HUDEP-2 (cell line): ENCODE data around the gene GPR45.
"Not testable (repeated sequence)": the region's sequence is repeated elsewhere in the genome, so short reads cannot be mapped to it uniquely, and the experiment has no call there.

Experiments
- DNase-seq, 76 experiments: peaks; one replicate each; lab custom pipeline; 2025; ENCODE audit not compliant: unreplicated experiment in 76 of 76; lab: John Stamatoyannopoulos, UW

GPR45 gene

DNA sequence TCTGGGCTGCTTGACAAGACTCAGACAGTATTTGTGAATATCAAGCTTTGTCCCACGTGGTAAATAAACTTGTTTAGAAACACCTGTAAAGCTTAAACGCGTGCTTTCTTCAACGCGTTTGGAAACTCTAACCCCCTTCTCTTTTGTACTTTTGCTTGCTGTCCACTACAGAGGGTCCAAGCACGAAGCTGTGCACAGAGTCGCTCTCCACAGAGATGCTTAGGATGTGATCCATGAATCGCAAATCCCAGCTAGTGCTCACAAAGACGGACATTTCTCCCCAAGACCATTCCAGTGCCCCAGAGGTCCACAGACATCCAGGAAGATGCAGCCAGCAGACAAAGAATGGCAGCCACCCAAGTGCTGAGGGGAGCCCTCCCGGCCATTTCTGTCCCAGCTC, at the start of gene GPR45:
Gene GPR45, plus strand, starts transcription at position 301 of the 400 bp plus-strand sequence. CDS start 116 bp downstream, outside the sequence.
- DNase-seq, result no peak

DNA sequence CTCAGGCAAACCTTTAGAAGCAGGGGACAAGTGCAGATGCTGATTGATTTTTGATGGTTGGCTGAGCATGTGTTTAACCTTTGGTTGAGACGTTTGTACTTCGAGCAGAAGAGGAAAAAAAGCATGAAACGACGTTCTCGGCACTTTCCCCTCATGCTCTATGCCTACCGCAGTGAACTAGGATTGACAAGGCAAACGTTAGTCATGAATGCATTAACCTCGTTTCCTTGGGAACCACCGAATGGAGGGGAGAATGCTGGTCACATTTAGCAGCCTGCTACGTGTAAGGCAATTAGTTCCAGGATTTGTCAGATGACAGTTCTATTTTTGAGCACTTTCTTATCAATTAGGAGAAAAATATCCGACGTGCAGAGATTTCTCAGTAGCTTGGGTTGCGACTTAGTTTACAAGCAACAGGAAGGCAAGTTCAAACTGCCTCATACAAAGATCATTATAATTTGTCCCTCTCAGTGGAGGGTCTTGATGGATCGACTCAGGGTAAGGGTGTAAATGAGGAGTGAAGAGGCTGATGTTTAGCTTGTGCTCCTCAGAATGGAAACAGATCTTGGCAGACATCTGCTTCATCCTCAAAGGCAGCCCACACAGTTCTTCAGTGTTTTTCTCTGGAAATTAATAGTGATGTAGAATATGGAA, 47.4 kb upstream of the GPR45 start:
- no peak for DNase-seq

DNA sequence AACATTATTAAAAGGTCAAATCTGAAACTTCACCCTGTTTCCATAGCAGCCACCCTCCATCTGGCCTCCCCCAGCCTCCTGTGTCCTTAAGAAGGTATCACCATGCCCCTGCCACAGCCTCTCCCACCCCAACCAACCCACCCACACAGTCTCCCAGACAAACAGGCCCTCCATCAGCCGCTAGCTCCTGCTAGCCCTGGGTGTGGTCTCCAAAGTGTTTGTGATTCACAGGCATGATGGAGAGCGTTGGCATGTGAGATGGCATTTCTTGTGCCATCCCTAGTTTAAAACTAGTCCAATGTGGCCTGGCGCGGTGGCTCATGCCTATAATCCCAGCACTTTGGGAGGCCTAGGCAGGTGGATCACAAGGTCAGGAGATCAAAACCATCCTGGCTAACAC, 44.9 kb upstream of the GPR45 start:
- no peak for DNase-seq

GRCh38 chr2:105215586-105216192, 25.9 kb upstream of the GPR45 start:
- no peak for DNase-seq

DNA sequence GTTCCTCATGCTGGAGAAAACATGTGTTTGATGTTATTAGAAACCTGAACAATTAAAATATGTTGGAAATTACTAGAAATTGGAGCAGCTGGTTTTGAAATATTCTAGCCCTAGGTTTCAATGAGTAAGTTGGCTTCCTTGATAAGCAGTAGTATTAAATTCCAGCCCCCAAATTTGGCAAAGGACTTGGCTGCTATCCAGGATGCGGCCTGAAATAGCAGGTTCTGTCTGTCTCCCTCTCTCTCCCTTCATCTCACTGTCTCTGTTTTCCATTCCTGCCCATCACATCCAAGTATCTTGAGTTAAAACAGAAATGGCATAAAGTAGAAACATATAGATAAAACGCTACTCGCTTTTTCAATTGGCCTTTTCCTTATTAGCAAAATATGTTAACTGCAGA, 20.9 kb upstream of the GPR45 start:
- no peak for DNase-seq

DNA sequence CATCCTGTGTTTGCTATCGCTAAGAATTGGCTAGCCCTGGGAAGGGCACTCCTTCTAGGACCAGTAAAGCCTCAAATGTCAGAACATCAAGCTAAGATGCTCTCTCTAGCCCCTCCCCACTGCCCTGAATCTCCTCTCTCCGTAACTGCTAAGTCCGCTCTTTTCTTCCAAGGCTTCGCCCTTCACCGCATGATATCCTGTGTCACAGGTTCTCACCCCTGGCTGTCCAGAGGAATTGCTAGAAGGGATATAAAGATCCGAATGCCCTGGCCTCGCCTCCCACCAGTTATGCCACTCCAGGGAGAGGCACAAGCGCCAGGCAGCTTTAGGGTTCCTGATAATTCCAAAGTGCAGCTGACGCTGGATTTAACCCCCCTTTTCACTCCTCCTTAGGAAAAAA, 17.1 kb upstream of the GPR45 start:
- no peak for DNase-seq

GRCh38 chr2:105231232-105231619, 10.3 kb upstream of the GPR45 start:
- DNase-seq, result no peak

DNA sequence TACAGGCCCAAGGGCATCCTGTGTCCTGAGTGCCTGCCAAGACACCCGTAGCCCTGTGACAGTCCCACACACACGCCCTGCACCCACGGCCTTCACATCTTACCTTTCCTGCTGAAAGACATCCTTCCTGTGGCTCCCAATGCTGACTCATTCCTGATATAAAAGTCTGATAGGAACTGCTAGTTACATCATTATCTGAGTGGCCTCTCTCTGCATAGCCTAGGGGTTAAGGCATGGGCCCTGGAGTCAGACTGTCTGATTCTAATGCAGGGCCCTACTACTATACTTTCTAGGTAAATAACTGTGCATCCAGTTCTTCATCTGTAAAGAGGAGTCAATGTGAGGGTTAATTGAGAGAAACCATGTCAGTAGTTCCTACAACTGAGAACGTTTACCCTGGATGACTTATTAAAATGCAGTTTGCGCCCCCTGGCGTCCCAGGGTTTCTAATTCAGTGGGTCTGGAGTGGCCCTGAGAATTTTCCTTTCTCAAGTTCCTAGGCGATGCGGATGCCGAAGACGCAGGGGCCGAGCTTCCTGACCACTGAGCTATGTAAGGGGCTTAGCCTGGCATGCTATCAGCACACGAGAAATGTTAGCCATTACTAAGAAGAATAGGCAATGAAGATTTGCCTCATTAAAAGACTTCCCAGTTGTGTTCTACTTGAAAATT, 6.0 kb upstream of the GPR45 start:
- DNase-seq, result peak in 51 of 76 experiments; percentile 2 to 63 (median 37)

- no peak for DNase-seq
Observed at GRCh38 chr2:105236060-105236424, 5.5 kb upstream of the GPR45 start.

- no peak for DNase-seq
Observed at GRCh38 chr2:105237045-105237765, 4.3 kb upstream of the GPR45 start.

DNA sequence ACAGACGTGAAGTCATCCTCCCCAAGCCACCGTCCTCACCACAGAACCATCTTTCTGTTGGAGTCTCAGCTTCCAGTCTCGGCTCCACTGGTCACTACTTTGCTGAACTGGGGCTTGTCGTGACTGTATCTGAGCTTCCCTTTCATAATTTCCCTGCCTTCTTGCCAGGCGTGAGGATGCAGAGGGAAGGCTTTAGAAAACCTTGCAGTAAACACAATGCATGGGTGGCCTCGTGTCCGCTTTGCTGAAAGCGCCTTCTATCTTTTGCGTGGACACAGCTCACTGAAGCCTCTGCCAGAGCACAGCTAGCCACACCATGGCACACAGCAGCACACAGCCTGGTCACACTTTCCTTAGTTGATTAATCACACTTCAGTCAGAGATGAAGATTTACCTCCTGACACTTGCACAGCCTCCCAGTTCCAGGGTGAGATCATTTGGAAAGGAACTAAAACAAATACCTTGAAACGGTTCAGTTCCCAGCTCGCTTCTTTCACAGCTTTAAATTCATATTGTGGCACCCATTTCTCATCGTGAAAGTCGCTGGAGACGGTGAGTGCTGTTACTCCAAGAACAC, 2.8 kb upstream of the GPR45 start:
- DNase-seq, result no peak

DNA sequence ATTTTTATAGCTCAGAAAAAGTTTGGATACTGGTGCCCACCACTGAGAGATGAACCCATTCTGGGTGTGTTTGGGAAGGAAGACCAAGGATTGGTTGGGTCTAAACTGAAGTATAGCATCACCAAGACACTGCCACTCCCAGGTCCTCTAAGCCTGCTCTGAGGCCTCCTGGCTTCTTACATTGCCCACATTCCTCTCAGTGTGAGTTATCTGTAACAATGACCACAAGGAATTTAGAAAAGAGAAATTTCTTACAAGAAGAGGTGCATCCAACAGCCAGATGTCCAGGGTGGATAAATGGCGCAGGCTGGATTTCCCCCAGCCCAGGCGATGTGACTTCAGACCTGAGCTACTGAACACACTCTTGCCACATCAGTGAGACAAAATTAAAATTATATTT, 1.6 kb upstream of the GPR45 start:
- no peak for DNase-seq

GRCh38 chr2:105242286-105242993, 897 bp downstream of the GPR45 start:
- DNase-seq, result no peak

- DNase-seq, result no peak
Observed at GRCh38 chr2:105243961-105244360, 2.4 kb downstream of the GPR45 start.

GRCh38 chr2:105244451-105244850, 2.9 kb downstream of the GPR45 start:
- DNase-seq, result no peak

- DNase-seq, result no peak
Observed at GRCh38 chr2:105248316-105249070, 7.0 kb downstream of the GPR45 start.

DNA sequence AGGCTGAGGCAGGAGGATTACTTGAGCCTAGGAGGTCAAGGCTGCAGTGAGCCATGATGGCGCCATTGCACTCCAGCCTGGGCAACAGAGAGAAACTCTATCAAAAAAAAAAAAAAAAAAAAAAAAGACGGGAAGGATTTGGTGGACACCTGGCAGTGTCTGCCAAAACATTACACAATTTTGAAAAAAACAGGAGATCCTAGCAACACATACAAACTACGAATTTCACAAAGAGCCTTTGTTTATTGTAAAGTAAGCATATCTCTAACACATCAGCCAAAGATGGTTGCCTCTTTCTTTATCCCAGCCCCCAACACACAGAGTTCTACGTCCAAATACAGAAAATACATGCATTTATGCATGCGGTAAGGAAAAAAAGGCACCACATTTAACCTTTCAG, 7.6 kb downstream of the GPR45 start:
- no peak for DNase-seq

GRCh38 chr2:105249891-105250290, 8.3 kb downstream of the GPR45 start:
- DNase-seq, result no peak

DNA sequence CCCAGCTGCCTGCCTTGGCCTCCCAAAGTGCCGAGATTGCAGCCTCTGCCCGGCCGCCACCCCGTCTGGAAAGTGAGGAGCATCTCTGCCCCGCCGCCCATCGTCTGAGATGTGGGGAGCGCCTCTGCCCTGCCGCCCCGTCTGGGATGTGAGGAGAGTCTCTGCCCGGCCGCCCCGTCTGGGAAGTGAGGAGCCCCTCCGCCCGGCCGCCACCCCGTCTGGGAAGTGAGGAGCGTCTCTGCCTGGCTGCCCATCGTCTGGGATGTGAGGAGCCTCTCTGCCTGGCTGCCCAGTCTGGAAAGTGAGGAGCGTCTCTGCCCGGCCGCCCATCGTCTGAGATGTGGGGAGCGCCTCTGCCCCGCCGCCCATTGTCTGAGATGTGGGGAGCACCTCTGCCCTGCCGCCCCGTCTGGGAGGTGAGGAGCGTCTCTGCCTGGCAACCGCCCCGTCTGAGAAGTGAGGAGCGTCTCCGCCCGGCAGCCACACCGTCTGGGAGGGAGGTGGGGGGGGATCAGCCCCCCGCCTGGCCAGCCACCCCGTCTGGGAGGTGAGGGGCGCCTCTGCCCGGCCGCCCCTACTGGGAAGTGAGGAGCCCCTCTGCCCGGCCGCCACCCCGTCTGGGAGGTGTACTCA, 9.6 kb downstream of the GPR45 start:
- DNase-seq, result not testable (repeated sequence)
